ENCODE data around the gene ZYG11A.

ZYG11A gene

DNA sequence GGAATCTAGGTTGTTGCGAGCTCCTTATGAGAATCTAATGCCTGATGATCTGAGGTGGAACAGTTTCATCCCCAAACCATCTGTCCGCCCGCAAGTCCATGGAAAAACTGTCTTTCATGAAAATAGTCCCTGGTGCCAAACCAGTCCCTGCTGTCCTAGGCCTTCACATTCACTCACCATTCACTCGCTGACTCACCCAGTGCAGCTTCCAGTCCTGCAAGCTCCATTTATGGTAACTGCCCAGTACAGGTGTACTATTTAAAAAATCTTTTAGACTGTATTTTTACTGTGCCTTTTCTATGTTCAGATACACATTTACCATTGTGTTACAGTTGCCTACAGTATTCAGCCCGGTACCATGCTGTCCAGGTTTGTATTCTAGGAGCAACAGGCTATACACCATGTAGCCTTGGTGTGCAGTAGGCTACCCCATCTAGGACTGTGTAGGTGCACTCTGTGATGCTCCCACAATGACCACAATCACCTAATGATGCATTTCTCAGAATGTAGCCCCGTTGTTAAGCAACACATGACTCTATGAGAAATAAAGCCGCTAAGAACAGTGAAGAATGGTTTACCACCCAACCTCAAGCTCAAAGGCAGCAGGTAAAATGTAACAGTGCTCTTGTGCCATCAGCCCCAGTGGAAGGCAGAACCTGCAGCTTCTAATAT lies 76.6 kb downstream of the ZYG11A start:
- TF ChIP-seq CTCF (IDR thresholded peaks at IDR 0.05; ENCODE audit: low read depth, low read length) = no peak
- no peak overlapping the region for H3K4me3 ChIP-seq (ENCODE audit: low read depth, low read length)
- no peaks in the 10 kb centered on the region for H3K27me3 ChIP-seq
- no peak for DNase-seq
- H3K4me1 ChIP-seq = no peaks in the 10 kb centered on the region
- H3K36me3 ChIP-seq = no peaks in the 10 kb centered on the region
- H3K9me3 ChIP-seq = no peaks in the 10 kb centered on the region

DNA sequence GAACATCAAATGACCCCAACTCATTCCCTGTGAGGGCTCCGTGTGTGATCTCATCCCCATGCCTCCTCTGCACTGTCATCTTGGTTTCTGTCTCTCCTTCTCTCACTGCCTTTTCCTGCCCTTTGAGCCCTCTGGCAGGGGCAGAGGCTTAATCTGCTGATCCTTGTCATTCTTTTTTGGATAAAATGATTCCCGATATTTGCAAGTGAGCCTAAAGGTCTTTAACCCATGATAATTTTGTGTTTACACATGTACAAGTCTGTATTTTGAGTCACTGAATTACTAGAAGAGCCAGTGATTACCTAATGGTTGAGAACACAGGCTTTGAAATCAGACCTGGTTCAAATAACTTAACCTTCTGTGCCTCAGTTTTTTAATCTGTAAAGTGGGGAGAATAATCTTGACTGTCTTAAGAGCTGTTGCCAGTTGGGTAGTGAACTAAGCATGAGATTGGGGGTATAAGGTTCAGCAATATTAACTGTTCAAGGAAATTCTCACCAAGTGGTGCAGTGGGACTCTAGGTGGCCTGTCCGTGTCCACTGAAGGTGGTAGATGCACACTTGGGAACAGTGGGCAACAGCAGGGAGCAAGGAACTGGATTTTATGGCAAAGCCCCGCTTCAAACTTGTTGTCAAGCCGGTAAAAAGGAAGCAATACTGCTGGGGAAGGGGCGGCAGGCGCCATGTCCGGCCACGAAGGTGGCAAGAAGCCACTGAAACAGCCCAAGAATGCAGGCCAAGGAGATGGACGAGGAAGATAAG lies 77.3 kb downstream of the ZYG11A start:
- Histone ChIP-seq H3K36me3 (no peaks in the 10 kb centered on the region), H3K9me3 (no peaks in the 10 kb centered on the region), H3K4me3 (ENCODE audit: low read depth, low read length) (no peak overlapping the region), H3K4me1 (no peaks in the 10 kb centered on the region), H3K27me3 (no peaks in the 10 kb centered on the region)
- TF ChIP-seq CTCF (IDR thresholded peaks at IDR 0.05; ENCODE audit: low read depth, low read length) = no peak
- no peak for DNase-seq

- no peak overlapping the region for H3K4me3 ChIP-seq (ENCODE audit: low read depth, low read length)
- no peak for DNase-seq
- no peaks in the 10 kb centered on the region for H3K4me1 ChIP-seq
- H3K36me3 ChIP-seq = no peaks in the 10 kb centered on the region
- no peaks in the 10 kb centered on the region for H3K27me3 ChIP-seq
- no peak for TF ChIP-seq CTCF (IDR thresholded peaks at IDR 0.05; ENCODE audit: low read depth, low read length)
- H3K9me3 ChIP-seq = no peaks in the 10 kb centered on the region
Observed at GRCh38 chr1:52920791-52921291, 78.3 kb downstream of the ZYG11A start.

- Histone ChIP-seq H3K4me3 (ENCODE audit: low read depth, low read length) (no peak overlapping the region), H3K36me3 (no peaks in the 10 kb centered on the region), H3K27me3 (no peaks in the 10 kb centered on the region), H3K4me1 (no peaks in the 10 kb centered on the region), H3K9me3 (no peaks in the 10 kb centered on the region)
- no peak for TF ChIP-seq CTCF (IDR thresholded peaks at IDR 0.05; ENCODE audit: low read depth, low read length)
- DNase-seq = no peak
Observed at GRCh38 chr1:52925571-52926005, 83.0 kb downstream of the ZYG11A start.

DNA sequence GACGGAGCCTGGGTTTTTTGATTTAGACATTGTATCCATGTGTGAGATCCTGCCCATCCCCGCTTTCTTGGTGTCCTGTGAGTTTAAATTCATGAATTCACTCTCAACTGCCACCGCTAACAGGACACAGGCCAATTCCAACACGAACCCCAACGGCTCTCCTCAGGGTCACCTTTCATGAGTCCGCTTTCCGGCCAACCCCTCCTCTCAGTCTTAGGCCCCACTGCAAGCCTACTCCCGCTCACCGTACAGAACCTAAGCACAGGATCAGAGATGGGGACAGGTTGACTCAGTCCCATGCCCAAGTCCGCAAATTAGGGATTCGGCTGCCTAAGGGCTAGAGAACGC lies 84.3 kb downstream of the ZYG11A start:
- Histone ChIP-seq H3K4me1 (no peaks in the 10 kb centered on the region), H3K36me3 (no peaks in the 10 kb centered on the region), H3K4me3 (ENCODE audit: low read depth, low read length) (peak overlapping the region; percentile 62), H3K9me3 (no peaks in the 10 kb centered on the region), H3K27me3 (no peaks in the 10 kb centered on the region)
- TF ChIP-seq CTCF (IDR thresholded peaks at IDR 0.05; ENCODE audit: low read depth, low read length) = no peak
- no peak for DNase-seq

Measured in BE2C (cell line).